ENCODE measurements around the gene TAF10. TPM values are rescaled to one million over a fixed set of nuclear protein-coding genes. Genes with fewer than 3 reads are reported as not detected.

TAF10 gene
- total and polyA plus RNA-seq, 8 donors = 53.5 to 116 (median 86.8) TPM

- Histone ChIP-seq H3K27me3 (no peaks in the 10 kb centered on the region), H3K36me3 (peaks cover 0 to 20% (median 10%) of the 10 kb centered on the region in 3 donors), H3K27ac (no peak overlapping the region), H3K4me3 (no peak overlapping the region), H3K4me1 (peaks cover 0 to 20% (median 10%) of the 10 kb centered on the region in 3 donors), H3K9me3 (no peaks in the 10 kb centered on the region)
- 79 to 86% methylated on average over 2 of the region's 2 CpGs for WGBS, 2 donors
- DNase-seq (peak in 2 of 6 donors; percentile 36 to 37), FAIRE-seq (no peak), ATAC-seq (no peak)
- intact Hi-C loops (cut with DNase I) = no loop called here
- no peak for TF ChIP-seq CTCF (IDR thresholded peaks at IDR 0.05)
Measured at GRCh38 chr11:6599881-6600390, 12.1 kb downstream of the TAF10 start.

GRCh38 chr11:6599449-6599848 lies 12.6 kb downstream of the TAF10 start:
- no peaks in the 10 kb centered on the region for H3K27me3 ChIP-seq
- H3K36me3 ChIP-seq = peaks cover 0 to 20% (median 10%) of the 10 kb centered on the region in 3 donors
- no peaks in the 10 kb centered on the region for H3K9me3 ChIP-seq
- no peak overlapping the region for H3K27ac ChIP-seq
- FAIRE-seq (no peak), DNase-seq (no peak), ATAC-seq (no peak)
- 76 to 86% methylated on average over 1 of the region's 1 CpG for WGBS, 2 donors
- intact Hi-C loops (cut with DNase I) = no loop called here
- TF ChIP-seq CTCF (IDR thresholded peaks at IDR 0.05) = no peak
- peaks cover 0 to 16% (median 10%) of the 10 kb centered on the region in 3 donors for H3K4me1 ChIP-seq
- no peak overlapping the region for H3K4me3 ChIP-seq

GRCh38 chr11:6598555-6598954 lies 13.5 kb downstream of the TAF10 start:
- DNase-seq (no peak), FAIRE-seq (no peak), ATAC-seq (no peak)
- Histone ChIP-seq H3K36me3 (peaks cover 0 to 20% (median 10%) of the 10 kb centered on the region in 3 donors), H3K4me1 (peaks cover 0 to 16% (median 10%) of the 10 kb centered on the region in 3 donors), H3K4me3 (no peak overlapping the region), H3K9me3 (no peaks in the 10 kb centered on the region), H3K27ac (no peak overlapping the region), H3K27me3 (no peaks in the 10 kb centered on the region)
- WGBS, 2 donors = 88 to 95% methylated on average over 3 of the region's 3 CpGs
- TF ChIP-seq CTCF (IDR thresholded peaks at IDR 0.05) = no peak
- intact Hi-C loops (cut with DNase I) = no loop called here

GRCh38 chr11:6596239-6596877 lies 15.7 kb downstream of the TAF10 start:
- Histone ChIP-seq H3K27ac (no peak overlapping the region), H3K36me3 (peaks cover 0 to 20% (median 19%) of the 10 kb centered on the region in 3 donors), H3K4me1 (peaks cover 0 to 5% (median 0%) of the 10 kb centered on the region in 3 donors), H3K9me3 (no peaks in the 10 kb centered on the region), H3K27me3 (no peaks in the 10 kb centered on the region), H3K4me3 (no peak overlapping the region)
- intact Hi-C loops (cut with DNase I) = no loop called here
- ATAC-seq (no peak), DNase-seq (no peak), FAIRE-seq (no peak)
- no peak for TF ChIP-seq CTCF (IDR thresholded peaks at IDR 0.05)
- 63 to 67% methylated on average over 5 of the region's 5 CpGs for WGBS, 2 donors

GRCh38 chr11:6594142-6594768 lies 17.8 kb downstream of the TAF10 start:
- DNase-seq = peak in 1 of 6 donors; percentile 24
- WGBS, 2 donors = 89 to 92% methylated on average over 3 of the region's 3 CpGs
- no peak for ATAC-seq
- no peak overlapping the region for H3K27ac ChIP-seq
- FAIRE-seq = no peak
- H3K36me3 ChIP-seq = peaks cover 0 to 13% (median 3%) of the 10 kb centered on the region in 3 donors
- no peak overlapping the region for H3K4me3 ChIP-seq
- no peaks in the 10 kb centered on the region for H3K27me3 ChIP-seq
- no peak for TF ChIP-seq CTCF (IDR thresholded peaks at IDR 0.05)
- no peaks in the 10 kb centered on the region for H3K9me3 ChIP-seq
- intact Hi-C loops (cut with DNase I) = no loop called here
- peaks cover 0 to 5% (median 0%) of the 10 kb centered on the region in 3 donors for H3K4me1 ChIP-seq
